Nephron (organoid): ENCODE data around the gene INS.

Experiments
- H3K27ac Mint-ChIP-seq, 3 experiments: 2 replicates each; pipeline ENCODE4 v1.8.0; 2020; ENCODE audit warnings: mixed read lengths in 3 of 3, mild to moderate bottlenecking in 2 of 3, moderate library complexity in 1 of 3
- H3K27me3 Mint-ChIP-seq: 2 replicates; pipeline ENCODE4 v1.8.0; 2021; ENCODE audit warnings: low read depth, mild to moderate bottlenecking, moderate library complexity, mixed read lengths
- H3K36me3 Mint-ChIP-seq: 2 replicates; pipeline ENCODE4 v1.8.0; 2020; ENCODE audit warnings: low read depth, mixed read lengths
- H3K4me1 Mint-ChIP-seq: 2 replicates; pipeline ENCODE4 v1.8.0; 2020; ENCODE audit warnings: mixed read lengths
- H3K4me3 Mint-ChIP-seq, 3 experiments: 2 replicates each; pipeline ENCODE4 v1.8.0; 2020; ENCODE audit warnings: mild to moderate bottlenecking in 3 of 3, mixed read lengths in 3 of 3, moderate library complexity in 2 of 3
- H3K9me3 Mint-ChIP-seq: 2 replicates; pipeline ENCODE4 v1.8.0; 2020; ENCODE audit warnings: mixed read lengths
- CTCF ChIP-seq, 3 experiments: fragments of 200-600 bp; sonication (generic); IDR thresholded peaks; one replicate each; pipeline ENCODE4 v1.5.0; 2021; ENCODE audit warnings: antibody characterized with exemption in 3 of 3; ENCODE audit not compliant: unreplicated experiment in 3 of 3

Gene INS

GRCh38 chr11:2143799-2144543 is 17.0 kb downstream of the INS start:
- Mint-ChIP-seq H3K4me3 (peak overlapping the region; percentile 85 to 93 (median 92)), H3K27me3 (peaks cover 90% of the 10 kb centered on the region), H3K9me3 (no peaks in the 10 kb centered on the region), H3K4me1 (peaks cover 31% of the 10 kb centered on the region), H3K36me3 (peaks cover 4% of the 10 kb centered on the region), H3K27ac (peak overlapping the region; percentile 96 to 99 (median 98))
- TF ChIP-seq CTCF (IDR thresholded peaks at IDR 0.05; ENCODE audit: unreplicated experiment in 3 of 3): peak in 1 of 3 experiments; percentile 27

DNA sequence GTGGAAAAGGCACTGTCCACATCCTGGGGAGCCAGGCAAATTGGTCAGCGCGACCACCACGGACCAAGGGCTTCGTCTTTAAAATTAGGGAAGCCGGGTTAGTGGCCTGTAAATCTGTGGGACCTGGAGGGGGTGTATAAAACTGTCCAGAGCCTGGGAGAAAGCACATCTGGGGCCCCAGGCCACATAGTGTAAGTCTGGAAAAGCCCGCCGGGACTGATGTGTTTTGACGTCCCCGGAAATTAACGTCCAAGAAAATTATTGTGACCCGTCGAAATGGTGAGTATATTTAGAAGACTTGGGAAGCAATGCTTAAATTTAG is 17.6 kb downstream of the INS start:
- Mint-ChIP-seq H3K4me1 (peaks cover 25% of the 10 kb centered on the region), H3K27me3 (peaks cover 86% of the 10 kb centered on the region), H3K36me3 (peaks cover 4% of the 10 kb centered on the region), H3K9me3 (no peaks in the 10 kb centered on the region), H3K27ac (peak overlapping the region; percentile 96 to 99 (median 98)), H3K4me3 (peak overlapping the region; percentile 85 to 93 (median 92))
- TF ChIP-seq CTCF (IDR thresholded peaks at IDR 0.05; ENCODE audit: unreplicated experiment in 3 of 3): no peak

GRCh38 chr11:2142762-2143202 is 18.2 kb downstream of the INS start:
- H3K27me3 Mint-ChIP-seq: peaks cover 84% of the 10 kb centered on the region
- peak overlapping the region; percentile 85 to 93 (median 92) for H3K4me3 Mint-ChIP-seq
- peak overlapping the region; percentile 96 to 99 (median 98) for H3K27ac Mint-ChIP-seq
- no peaks in the 10 kb centered on the region for H3K9me3 Mint-ChIP-seq
- H3K36me3 Mint-ChIP-seq: peaks cover 4% of the 10 kb centered on the region
- no peak for TF ChIP-seq CTCF (IDR thresholded peaks at IDR 0.05; ENCODE audit: unreplicated experiment in 3 of 3)
- peaks cover 19% of the 10 kb centered on the region for H3K4me1 Mint-ChIP-seq

- Mint-ChIP-seq H3K4me1 (peaks cover 19% of the 10 kb centered on the region), H3K9me3 (no peaks in the 10 kb centered on the region), H3K27me3 (peaks cover 84% of the 10 kb centered on the region), H3K36me3 (peaks cover 4% of the 10 kb centered on the region), H3K4me3 (peak overlapping the region; percentile 85 to 93 (median 92)), H3K27ac (peak overlapping the region; percentile 96 to 99 (median 98))
- TF ChIP-seq CTCF (IDR thresholded peaks at IDR 0.05; ENCODE audit: unreplicated experiment in 3 of 3): no peak
These were observed 18.7 kb downstream of the INS start for GRCh38 chr11:2142300-2142759.

- TF ChIP-seq CTCF (IDR thresholded peaks at IDR 0.05; ENCODE audit: unreplicated experiment in 3 of 3): no peak
- H3K4me3 Mint-ChIP-seq: peak overlapping the region; percentile 85 to 93 (median 92)
- H3K27me3 Mint-ChIP-seq: peaks cover 84% of the 10 kb centered on the region
- H3K27ac Mint-ChIP-seq: peak overlapping the region; percentile 96 to 99 (median 98)
- peaks cover 14% of the 10 kb centered on the region for H3K36me3 Mint-ChIP-seq
- H3K9me3 Mint-ChIP-seq: no peaks in the 10 kb centered on the region
- peaks cover 17% of the 10 kb centered on the region for H3K4me1 Mint-ChIP-seq
These were observed 20.3 kb downstream of the INS start for GRCh38 chr11:2140411-2141400.
